Transverse colon (tissue), 4 donors: ENCODE data around the gene PLAAT5.

ENCODE experiments used
- CTCF ChIP-seq, 5 experiments: fragments of 200-600 bp in 3 of 5; fragments of 450-650 bp in 2 of 5; sonication (generic) in 3 of 5; IDR thresholded peaks; 1 replicate in 2 of 5; 2 replicates in 3 of 5; pipeline ENCODE4 v1.5.1; 2016 to 2017; ENCODE audit warnings: antibody characterized with exemption in 5 of 5, inconsistent platforms in 3 of 5, mild to moderate bottlenecking in 2 of 5, moderate library complexity in 1 of 5
- POLR2A ChIP-seq: fragments of 450-650 bp; IDR thresholded peaks from one replicate; pipeline ENCODE4 v1.6.1; 2016; ENCODE audit warnings: antibody characterized with exemption, mild to moderate bottlenecking, moderate library complexity
- POLR2AphosphoS5 ChIP-seq, 3 donors: sonication (generic); formaldehyde crosslinking; IDR thresholded peaks; one replicate each; pipeline ENCODE4 v1.6.1; 2016; ENCODE audit warnings: antibody characterized with exemption in 3 of 3

GRCh38 chr11:63508745-63509144, 17.8 kb upstream of the PLAAT5 start:
- TF ChIP-seq CTCF (IDR thresholded peaks at IDR 0.05) (no peak), POLR2A (no peak), POLR2AphosphoS5 (IDR thresholded peaks at IDR 0.05) (no peak)
